Purkinje cell (primary cell): ENCODE data around the gene HKDC1. TPM values are rescaled to one million over a fixed set of nuclear protein-coding genes. Genes with fewer than 3 reads are reported as not detected.

Experiments used
- polyA plus RNA-seq: library from polyadenylated mRNA; unstranded; fragments of >200 nt; fragmentation: Nextera tagmentation; gene quantifications from 2 replicates; pipeline ENCODE4 v1.2.1, GENCODE V29; 2014

The HKDC1 gene
- 1.6 and 2.2 TPM in 2 replicates for polyA plus RNA-seq

GRCh38 chr10:69220041-69220451 lies at the start of gene HKDC1:
Gene HKDC1 (plus strand): TSS chr10:69220332. CDS start chr10:69220436, 104 bp downstream.

GRCh38 chr10:69179743-69180524 lies 40.2 kb upstream of the HKDC1 start, which contains the start of gene SUPV3L1:
Gene SUPV3L1 (plus strand): TSS chr10:69180234. CDS start chr10:69180292, 58 bp downstream.

GRCh38 chr10:69278446-69278963 lies 58.4 kb downstream of the HKDC1 start, which contains the start of gene HK1:
Gene HK1 (plus strand): TSS chr10:69278496.

Other genes with a start within 250 kb of the HKDC1 start
- 58.7 and 67.4 TPM in 2 replicates for gene KIFBP, start 231.5 kb upstream of the HKDC1 start, polyA plus RNA-seq
- gene SRGN, start 132.2 kb upstream of the HKDC1 start, polyA plus RNA-seq = 6.8 and 12.5 TPM in 2 replicates
- gene VPS26A, start 96.2 kb upstream of the HKDC1 start, polyA plus RNA-seq = 16.7 and 40.0 TPM in 2 replicates
- 43.5 and 57.7 TPM in 2 replicates for gene SUPV3L1, start 40.1 kb upstream of the HKDC1 start, polyA plus RNA-seq
- 5.8 and 19.4 TPM in 2 replicates for gene HK1, start 58.2 kb downstream of the HKDC1 start, polyA plus RNA-seq
- 0.23 and 1.7 TPM in 2 replicates for gene TACR2, start 196.6 kb downstream of the HKDC1 start, polyA plus RNA-seq
- gene TSPAN15, start 231.1 kb downstream of the HKDC1 start, polyA plus RNA-seq = 0.14 and 0.23 TPM in 2 replicates